Neural crest cell (in vitro differentiated cells): ENCODE data around the gene CANT1. TPM values are rescaled to one million over a fixed set of nuclear protein-coding genes. Genes with fewer than 3 reads are reported as not detected.

Source experiments
- DNase-seq: peaks from one replicate; pipeline ENCODE4 v3.0.0; 2021; ENCODE audit warnings: low read depth, mixed read lengths, low spot score
- H3K27ac Mint-ChIP-seq: one replicate; pipeline ENCODE4 v1.8.0; 2021; ENCODE audit warnings: mild to moderate bottlenecking, mixed read lengths; ENCODE audit not compliant: unreplicated experiment
- H3K27me3 Mint-ChIP-seq: 2 replicates; pipeline ENCODE4 v1.8.0; 2021; ENCODE audit warnings: low read depth, mild to moderate bottlenecking, mixed read lengths
- H3K36me3 Mint-ChIP-seq: 2 replicates; pipeline ENCODE4 v1.8.0; 2021; ENCODE audit warnings: low read depth, mild to moderate bottlenecking, mixed read lengths
- H3K4me1 Mint-ChIP-seq: 2 replicates; pipeline ENCODE4 v1.8.0; 2021; ENCODE audit warnings: mixed read lengths
- H3K4me3 Mint-ChIP-seq: one replicate; pipeline ENCODE4 v1.8.0; 2021; ENCODE audit warnings: mild to moderate bottlenecking, mixed read lengths
- H3K9me3 Mint-ChIP-seq: 2 replicates; pipeline ENCODE4 v1.8.0; 2021; ENCODE audit warnings: mixed read lengths
- long read RNA-seq: library from polyadenylated mRNA; unstranded; transcript quantifications from one replicate; pipeline ENCODE4 v2.0.0, GENCODE V29; 2020
- total RNA-seq: library from RNA; stranded (reverse); gene quantifications from 2 replicates; pipeline ENCODE4 v1.2.1, GENCODE V29; 2021
- TF ChIP-seq, protein P1 (sequence below): fragments of 200-600 bp; sonication (generic); conservative IDR thresholded peaks from 2 replicates; pipeline ENCODE4 v1.5.0; 2021; ENCODE audit warnings: antibody characterized with exemption, mild to moderate bottlenecking

The CANT1 gene
- total RNA-seq, result 62.1 and 63.8 TPM in 2 replicates
- long read RNA-seq, partial matches to known transcripts, result 0 of 2 reads
- long read RNA-seq, other reads (novel, unspliced or antisense), result 1 of 2 reads

- Mint-ChIP-seq H3K27ac (peak within 1 kb of the TSS; percentile 95), H3K9me3 (peaks cover 11% of the 10 kb centered on the region), H3K27me3 (no peaks in the 10 kb centered on the region), H3K4me1 (peaks cover 32% of the 10 kb centered on the region), H3K4me3 (peak within 1 kb of the TSS; percentile 93), H3K36me3 (peaks cover 3% of the 10 kb centered on the region)
- TF ChIP-seq, protein P1, sequence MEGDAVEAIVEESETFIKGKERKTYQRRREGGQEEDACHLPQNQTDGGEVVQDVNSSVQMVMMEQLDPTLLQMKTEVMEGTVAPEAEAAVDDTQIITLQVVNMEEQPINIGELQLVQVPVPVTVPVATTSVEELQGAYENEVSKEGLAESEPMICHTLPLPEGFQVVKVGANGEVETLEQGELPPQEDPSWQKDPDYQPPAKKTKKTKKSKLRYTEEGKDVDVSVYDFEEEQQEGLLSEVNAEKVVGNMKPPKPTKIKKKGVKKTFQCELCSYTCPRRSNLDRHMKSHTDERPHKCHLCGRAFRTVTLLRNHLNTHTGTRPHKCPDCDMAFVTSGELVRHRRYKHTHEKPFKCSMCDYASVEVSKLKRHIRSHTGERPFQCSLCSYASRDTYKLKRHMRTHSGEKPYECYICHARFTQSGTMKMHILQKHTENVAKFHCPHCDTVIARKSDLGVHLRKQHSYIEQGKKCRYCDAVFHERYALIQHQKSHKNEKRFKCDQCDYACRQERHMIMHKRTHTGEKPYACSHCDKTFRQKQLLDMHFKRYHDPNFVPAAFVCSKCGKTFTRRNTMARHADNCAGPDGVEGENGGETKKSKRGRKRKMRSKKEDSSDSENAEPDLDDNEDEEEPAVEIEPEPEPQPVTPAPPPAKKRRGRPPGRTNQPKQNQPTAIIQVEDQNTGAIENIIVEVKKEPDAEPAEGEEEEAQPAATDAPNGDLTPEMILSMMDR, result no peak
- peak; percentile 87 for DNase-seq
Observed at GRCh38 chr17:79009397-79010303, at the start of gene CANT1. Gene CANT1, minus strand, starts transcription at chr17:79009764. Its CDS starts 12,142 bp downstream, at chr17:78997622.

GRCh38 chr17:79057737-79058385 lies 48.3 kb upstream of the CANT1 start:
- H3K9me3 Mint-ChIP-seq, result peaks cover 8% of the 10 kb centered on the region
- H3K4me1 Mint-ChIP-seq, result no peaks in the 10 kb centered on the region
- no peaks in the 10 kb centered on the region for H3K36me3 Mint-ChIP-seq

DNA sequence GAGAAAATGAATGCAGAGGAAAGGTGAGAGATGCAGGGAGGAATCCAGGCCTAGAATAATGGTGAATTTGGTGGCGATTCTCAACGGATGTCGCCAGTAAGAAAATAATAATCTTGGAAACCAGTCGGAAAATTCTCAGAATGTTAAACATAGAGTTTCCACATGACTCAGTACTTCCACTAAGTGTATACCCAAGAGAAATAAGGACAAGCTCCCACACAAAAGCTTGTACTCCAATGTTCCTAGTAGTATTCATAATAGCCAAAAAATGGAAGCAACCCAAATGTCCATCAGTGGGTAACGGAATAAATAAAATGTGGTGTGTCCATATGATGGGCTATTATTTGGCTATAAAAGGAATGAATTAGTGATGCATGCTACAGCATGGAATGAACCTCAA lies 45.6 kb upstream of the CANT1 start:
- Mint-ChIP-seq H3K9me3 (peaks cover 8% of the 10 kb centered on the region), H3K36me3 (no peaks in the 10 kb centered on the region), H3K27me3 (peaks cover 4% of the 10 kb centered on the region), H3K4me1 (no peaks in the 10 kb centered on the region), H3K4me3 (no peak overlapping the region), H3K27ac (no peak overlapping the region)
- no peak for DNase-seq
- TF ChIP-seq, protein P1, result no peak

More at GRCh38 chr17:79057737-79058385, 48.3 kb upstream of the CANT1 start:
- Mint-ChIP-seq H3K27ac (no peak overlapping the region), H3K4me3 (no peak overlapping the region), H3K27me3 (no peaks in the 10 kb centered on the region)
- DNase-seq, result no peak
- TF ChIP-seq, protein P1, result no peak

GRCh38 chr17:79054200-79054960 lies 44.8 kb upstream of the CANT1 start:
- Mint-ChIP-seq H3K36me3 (no peaks in the 10 kb centered on the region), H3K27me3 (peaks cover 5% of the 10 kb centered on the region), H3K9me3 (peaks cover 8% of the 10 kb centered on the region), H3K27ac (no peak overlapping the region), H3K4me1 (no peaks in the 10 kb centered on the region), H3K4me3 (no peak overlapping the region)
- TF ChIP-seq, protein P1, result no peak
- DNase-seq, result no peak

DNA sequence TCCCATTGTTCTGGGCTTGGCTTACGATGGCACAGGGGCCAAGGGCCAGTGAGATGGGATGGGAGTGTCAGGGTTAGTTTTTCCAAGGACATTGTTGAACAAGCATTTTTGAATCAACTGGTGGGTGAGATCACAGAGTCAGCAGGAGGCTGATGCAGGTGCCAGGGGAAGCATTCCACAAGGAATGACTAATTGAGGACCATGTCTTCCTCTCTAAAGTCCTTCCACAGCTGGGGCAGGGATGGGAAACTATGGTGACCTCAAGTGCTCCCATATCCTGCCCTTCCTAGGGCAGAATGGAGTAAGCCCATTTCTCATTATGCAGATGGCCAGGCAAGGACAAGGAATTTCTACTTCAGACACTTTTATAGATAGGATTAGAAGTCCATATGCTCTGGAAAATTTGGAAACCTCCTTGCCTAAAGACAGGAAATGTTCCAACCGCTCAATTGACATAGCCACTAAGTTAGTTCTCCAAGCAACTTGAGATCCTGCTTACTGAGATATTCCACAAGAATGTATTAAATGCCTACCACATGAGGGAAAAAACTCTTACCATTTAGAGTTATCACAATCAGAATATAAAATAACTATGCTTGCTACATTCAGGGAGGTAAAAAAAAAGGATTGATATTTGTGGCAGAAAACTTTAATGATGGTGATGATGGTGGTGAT lies 43.8 kb upstream of the CANT1 start:
- peaks cover 5% of the 10 kb centered on the region for H3K27me3 Mint-ChIP-seq
- no peaks in the 10 kb centered on the region for H3K36me3 Mint-ChIP-seq
- no peak overlapping the region for H3K27ac Mint-ChIP-seq
- no peaks in the 10 kb centered on the region for H3K4me1 Mint-ChIP-seq
- no peak for DNase-seq
- H3K4me3 Mint-ChIP-seq, result no peak overlapping the region
- H3K9me3 Mint-ChIP-seq, result peaks cover 8% of the 10 kb centered on the region
- TF ChIP-seq, protein P1, result no peak
